Tibial artery (tissue), 4 donors: ENCODE measurements around the gene DYNC1I1.

Experiments
- DNase-seq, 2 donors: peaks; one replicate each; pipeline ENCODE4 v3.0.0-alpha.2; 2019
- H3K27ac ChIP-seq, 2 donors: fragments of 200-600 bp; sonication (generic) in 1 of 2; 1 replicate in 1 of 2; 2 replicates in 1 of 2; pipeline ENCODE4 v1.5.1; 2018 to 2019; ENCODE audit warnings: mild to moderate bottlenecking in 1 of 2
- H3K27me3 ChIP-seq, 2 donors: fragments of 200-600 bp; sonication (generic) in 1 of 2; one replicate each; pipeline versions ENCODE4 v1.5.1 to v1.6.0; 2016 to 2019
- H3K36me3 ChIP-seq, 3 donors: fragments of 200-600 bp; sonication (generic) in 2 of 3; one replicate each; pipeline ENCODE4 v1.5.1; 2016 to 2019; ENCODE audit warnings: mild to moderate bottlenecking in 2 of 3
- H3K4me1 ChIP-seq, 4 donors: fragments of 200-600 bp; sonication (generic) in 2 of 4; 1 replicate in 3 of 4; 2 replicates in 1 of 4; pipeline ENCODE4 v1.5.1; 2016 to 2019
- H3K4me3 ChIP-seq, 2 donors: fragments of 200-600 bp; sonication (generic) in 1 of 2; 1 replicate in 1 of 2; 2 replicates in 1 of 2; pipeline ENCODE4 v1.5.1; 2018 to 2019; ENCODE audit warnings: mild to moderate bottlenecking in 2 of 2
- H3K9me3 ChIP-seq, 3 donors: fragments of 200-600 bp; sonication (generic) in 1 of 3; one replicate each; pipeline ENCODE4 v1.5.1; 2016 to 2019
- CTCF ChIP-seq, 2 experiments: fragments of 200-600 bp in 1 of 2; fragments of 450-650 bp in 1 of 2; IDR thresholded peaks; one replicate each; pipeline ENCODE4 v1.5.1; 2017 to 2019; ENCODE audit warnings: antibody characterized with exemption in 2 of 2, mild to moderate bottlenecking in 1 of 2, moderate library complexity in 1 of 2
- intact Hi-C: fragments of 100-400 bp; cut with DNase I; formaldehyde crosslinking; loops from one replicate; pipeline ENCODE4 v1.15.0; 2023; ENCODE audit warnings: low total_unique reads

DYNC1I1 gene

GRCh38 chr7:95777269-95777668 lies 4.9 kb downstream of the DYNC1I1 start:
- H3K27me3 ChIP-seq = no peaks in the 10 kb centered on the region
- DNase-seq = no peak
- peaks cover 0 to 4% (median 0%) of the 10 kb centered on the region in 3 donors for H3K9me3 ChIP-seq
- no peaks in the 10 kb centered on the region for H3K36me3 ChIP-seq
- H3K4me1 ChIP-seq = peaks cover 0 to 18% (median 5%) of the 10 kb centered on the region in 4 donors
- H3K4me3 ChIP-seq = no peak overlapping the region
- intact Hi-C loops = no loop called here
- TF ChIP-seq CTCF (IDR thresholded peaks at IDR 0.05) = no peak
- H3K27ac ChIP-seq = no peak overlapping the region

GRCh38 chr7:95780665-95781064 lies 8.3 kb downstream of the DYNC1I1 start:
- H3K9me3 ChIP-seq = peaks cover 0 to 10% (median 0%) of the 10 kb centered on the region in 3 donors
- H3K27ac ChIP-seq = no peak overlapping the region
- no peaks in the 10 kb centered on the region for H3K27me3 ChIP-seq
- intact Hi-C loops = no loop called here
- no peak overlapping the region for H3K4me3 ChIP-seq
- TF ChIP-seq CTCF (IDR thresholded peaks at IDR 0.05) = no peak
- DNase-seq = no peak
- peaks cover 0 to 10% (median 2%) of the 10 kb centered on the region in 4 donors for H3K4me1 ChIP-seq
- no peaks in the 10 kb centered on the region for H3K36me3 ChIP-seq

GRCh38 chr7:95781961-95782586 lies 9.7 kb downstream of the DYNC1I1 start:
- H3K27me3 ChIP-seq = no peaks in the 10 kb centered on the region
- no peaks in the 10 kb centered on the region for H3K36me3 ChIP-seq
- H3K4me1 ChIP-seq = peaks cover 0 to 15% (median 4%) of the 10 kb centered on the region in 4 donors
- H3K27ac ChIP-seq = no peak overlapping the region
- intact Hi-C loops = no loop called here
- DNase-seq = no peak
- H3K4me3 ChIP-seq = no peak overlapping the region
- TF ChIP-seq CTCF (IDR thresholded peaks at IDR 0.05) = no peak
- H3K9me3 ChIP-seq = peaks cover 0 to 10% (median 0%) of the 10 kb centered on the region in 3 donors

- Histone ChIP-seq H3K4me1 (peaks cover 0 to 15% (median 4%) of the 10 kb centered on the region in 4 donors), H3K9me3 (peaks cover 0 to 10% (median 0%) of the 10 kb centered on the region in 3 donors), H3K27me3 (no peaks in the 10 kb centered on the region), H3K4me3 (no peak overlapping the region), H3K27ac (peak overlapping the region in 1 of 2 donors; percentile 17), H3K36me3 (no peaks in the 10 kb centered on the region)
- TF ChIP-seq CTCF (IDR thresholded peaks at IDR 0.05) = no peak
- intact Hi-C loops = no loop called here
- DNase-seq = no peak
Observed at GRCh38 chr7:95784796-95785195, 12.4 kb downstream of the DYNC1I1 start.

GRCh38 chr7:95788258-95788657 lies 15.9 kb downstream of the DYNC1I1 start:
- no peak for DNase-seq
- Histone ChIP-seq H3K36me3 (no peaks in the 10 kb centered on the region), H3K27me3 (no peaks in the 10 kb centered on the region), H3K4me3 (no peak overlapping the region), H3K9me3 (no peaks in the 10 kb centered on the region), H3K27ac (no peak overlapping the region), H3K4me1 (peaks cover 0 to 15% (median 4%) of the 10 kb centered on the region in 4 donors)
- intact Hi-C loops = no loop called here
- TF ChIP-seq CTCF (IDR thresholded peaks at IDR 0.05) = no peak
